OCI-LY3 (cell line): ENCODE results near the gene DNAJB13.

Experiments used
- H2AFZ ChIP-seq: fragments of 200-600, 300-600 bp; shearing (Covaris generic); 2 replicates; pipeline ENCODE4 v1.6.0; 2014; ENCODE audit warnings: antibody characterized with exemption, low read depth, low read length
- H3K27ac ChIP-seq: fragments of 200-600, 300-600 bp; sonication (generic); 2 replicates; pipeline ENCODE4 v1.5.1; 2014; ENCODE audit warnings: mild to moderate bottlenecking, low read length, moderate library complexity, mixed read lengths
- H3K27me3 ChIP-seq: fragments of 200-600, 300-600 bp; sonication (generic); 2 replicates; pipeline ENCODE4 v1.6.1; 2014; ENCODE audit warnings: low read depth, low read length, mixed read lengths
- H3K36me3 ChIP-seq: fragments of 200-600, 300-600 bp; sonication (generic); replicated peaks from 2 replicates; pipeline ENCODE3; 2014; ENCODE audit warnings: low read depth, low read length, mixed read lengths
- H3K4me1 ChIP-seq: fragments of 300-600, 200-600 bp; sonication (generic); 2 replicates; pipeline ENCODE4 v1.6.1; 2014; ENCODE audit warnings: low read length, mixed read lengths
- H3K4me2 ChIP-seq: fragments of 200-600, 300-600 bp; sonication (generic); 2 replicates; pipeline ENCODE4 v1.6.1; 2014; ENCODE audit warnings: low read length, mixed read lengths
- H3K4me3 ChIP-seq: fragments of 300-600, 200-600 bp; sonication (generic); 2 replicates; pipeline ENCODE4 v1.5.1; 2014; ENCODE audit warnings: antibody characterized with exemption, mild to moderate bottlenecking, low read length, moderate library complexity
- H3K79me2 ChIP-seq: fragments of 300-600, 200-600 bp; shearing (Covaris generic); 2 replicates; pipeline ENCODE4 v1.6.1; 2014; ENCODE audit warnings: mild to moderate bottlenecking, low read length, mixed read lengths
- H3K9ac ChIP-seq: fragments of 300-600, 200-600 bp; shearing (Covaris generic); 2 replicates; pipeline ENCODE4 v1.6.0; 2014; ENCODE audit warnings: mild to moderate bottlenecking, low read length, moderate library complexity
- H3K9me3 ChIP-seq: fragments of 200-600, 300-600 bp; shearing (Covaris generic); 2 replicates; pipeline ENCODE4 v1.6.1; 2014; ENCODE audit warnings: low read length, mixed read lengths; ENCODE audit not compliant: insufficient read depth
- H4K20me1 ChIP-seq: fragments of 200-600, 300-600 bp; sonication (generic); 2 replicates; pipeline ENCODE4 v1.6.1; 2016; ENCODE audit warnings: low read length, mixed read lengths; ENCODE audit not compliant: insufficient read depth
- CTCF ChIP-seq: fragments of 200-600, 300-600 bp; sonication (generic); IDR thresholded peaks from 2 replicates; pipeline ENCODE4 v1.5.1; 2014; ENCODE audit warnings: antibody characterized with exemption, low read length, low read depth
- EZH2phosphoT487 ChIP-seq: fragments of 200-600 bp; shearing (Covaris generic); IDR thresholded peaks from 2 replicates; pipeline ENCODE4 v1.6.1; 2018; ENCODE audit warnings: antibody characterized with exemption, mixed run types, low read depth

The DNAJB13 gene

GRCh38 chr11:74000307-74001133 is 49.7 kb downstream of the DNAJB13 start:
- H3K27ac ChIP-seq = no peak overlapping the region
- H3K9me3 ChIP-seq = no peaks in the 10 kb centered on the region
- H3K4me3 ChIP-seq = no peak overlapping the region
- H4K20me1 ChIP-seq = no peaks in the 10 kb centered on the region
- H3K4me1 ChIP-seq = peaks cover 33% of the 10 kb centered on the region
- no peaks in the 10 kb centered on the region for H3K79me2 ChIP-seq
- no peak overlapping the region for H3K9ac ChIP-seq
- no peaks in the 10 kb centered on the region for H3K27me3 ChIP-seq
- H2AFZ ChIP-seq = no peak overlapping the region
- H3K4me2 ChIP-seq = no peak overlapping the region
- no peak for TF ChIP-seq CTCF
- no peak for TF ChIP-seq EZH2phosphoT487
- no peaks in the 10 kb centered on the region for H3K36me3 ChIP-seq

- Histone ChIP-seq H2AFZ (no peak overlapping the region), H4K20me1 (no peaks in the 10 kb centered on the region), H3K27me3 (no peaks in the 10 kb centered on the region), H3K9me3 (no peaks in the 10 kb centered on the region), H3K4me1 (peaks cover 20% of the 10 kb centered on the region), H3K9ac (no peak overlapping the region), H3K79me2 (no peaks in the 10 kb centered on the region), H3K4me2 (no peak overlapping the region), H3K4me3 (no peak overlapping the region), H3K27ac (no peak overlapping the region), H3K36me3 (no peaks in the 10 kb centered on the region)
- TF ChIP-seq CTCF (no peak), EZH2phosphoT487 (no peak)
These were observed 51.0 kb downstream of the DNAJB13 start for GRCh38 chr11:74001822-74002286.

GRCh38 chr11:74002832-74003231 is 52.0 kb downstream of the DNAJB13 start:
- no peak overlapping the region for H3K4me2 ChIP-seq
- H3K4me3 ChIP-seq = no peak overlapping the region
- H2AFZ ChIP-seq = no peak overlapping the region
- peaks cover 11% of the 10 kb centered on the region for H3K4me1 ChIP-seq
- no peak overlapping the region for H3K27ac ChIP-seq
- no peaks in the 10 kb centered on the region for H3K9me3 ChIP-seq
- no peaks in the 10 kb centered on the region for H3K36me3 ChIP-seq
- no peaks in the 10 kb centered on the region for H3K27me3 ChIP-seq
- no peaks in the 10 kb centered on the region for H4K20me1 ChIP-seq
- TF ChIP-seq CTCF (no peak), EZH2phosphoT487 (no peak)
- no peak overlapping the region for H3K9ac ChIP-seq
- H3K79me2 ChIP-seq = no peaks in the 10 kb centered on the region

GRCh38 chr11:74004046-74004695 is 53.3 kb downstream of the DNAJB13 start:
- TF ChIP-seq CTCF = no peak
- no peak for TF ChIP-seq EZH2phosphoT487
- H3K9ac ChIP-seq = no peak overlapping the region
- H2AFZ ChIP-seq = no peak overlapping the region

More at GRCh38 chr11:74004046-74004695, 53.3 kb downstream of the DNAJB13 start:
- peaks cover 11% of the 10 kb centered on the region for H3K4me1 ChIP-seq
- H3K4me2 ChIP-seq = no peak overlapping the region
- no peak overlapping the region for H3K27ac ChIP-seq
- H3K4me3 ChIP-seq = no peak overlapping the region
- no peaks in the 10 kb centered on the region for H3K9me3 ChIP-seq
- no peaks in the 10 kb centered on the region for H3K36me3 ChIP-seq
- H3K27me3 ChIP-seq = no peaks in the 10 kb centered on the region
- no peaks in the 10 kb centered on the region for H3K79me2 ChIP-seq
- H4K20me1 ChIP-seq = no peaks in the 10 kb centered on the region
